GM18520 (cell line): ENCODE measurements around the gene GARIN5B.
A peak's percentile ranks its signal among the peaks of the same experiment; 100 is the strongest.

Experiments used
- ATAC-seq: cut with Tn5 transposase; IDR thresholded peaks from one replicate; pipeline ENCODE4 v1.9.1; 2021; ENCODE audit not compliant: unreplicated experiment

GARIN5B gene

GRCh38 chr19:55389386-55390317, 26.6 kb upstream of the GARIN5B start:
- ATAC-seq: no peak

DNA sequence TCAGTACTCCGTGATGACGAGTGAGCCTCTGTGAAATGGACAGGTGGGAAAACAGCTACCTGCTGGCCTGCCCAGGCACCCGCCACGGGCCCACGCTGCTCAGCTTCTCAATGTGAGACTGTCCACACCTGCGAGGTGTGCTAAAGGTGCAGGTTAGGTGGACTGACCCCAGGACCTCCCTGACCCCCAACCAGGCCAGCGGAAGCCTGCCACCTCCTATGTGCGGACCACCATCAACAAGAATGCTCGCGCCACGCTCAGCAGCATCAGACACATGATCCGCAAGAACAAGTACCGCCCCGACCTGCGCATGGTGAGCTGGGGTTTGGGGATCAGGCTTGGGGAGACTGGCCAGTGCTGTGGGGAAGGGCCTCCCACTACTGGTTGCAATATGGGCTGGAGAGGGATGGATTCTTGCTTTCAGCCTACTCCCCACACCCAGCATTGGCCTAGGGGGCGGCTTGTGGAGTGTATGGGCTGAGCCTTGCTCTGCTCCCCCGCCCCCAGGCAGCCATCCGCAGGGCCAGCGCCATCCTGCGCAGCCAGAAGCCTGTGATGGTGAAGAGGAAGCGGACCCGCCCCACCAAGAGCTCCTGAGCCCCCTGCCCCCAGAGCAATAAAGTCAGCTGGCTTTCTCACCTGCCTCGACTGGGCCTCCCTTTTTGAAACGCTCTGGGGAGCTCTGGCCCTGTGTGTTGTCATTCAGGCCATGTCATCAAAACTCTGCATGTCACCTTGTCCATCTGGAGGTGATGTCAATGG, 24.9 kb upstream of the GARIN5B start:
- ATAC-seq: no peak

- no peak for ATAC-seq
Measured at GRCh38 chr19:55386493-55386971, 23.5 kb upstream of the GARIN5B start.

DNA sequence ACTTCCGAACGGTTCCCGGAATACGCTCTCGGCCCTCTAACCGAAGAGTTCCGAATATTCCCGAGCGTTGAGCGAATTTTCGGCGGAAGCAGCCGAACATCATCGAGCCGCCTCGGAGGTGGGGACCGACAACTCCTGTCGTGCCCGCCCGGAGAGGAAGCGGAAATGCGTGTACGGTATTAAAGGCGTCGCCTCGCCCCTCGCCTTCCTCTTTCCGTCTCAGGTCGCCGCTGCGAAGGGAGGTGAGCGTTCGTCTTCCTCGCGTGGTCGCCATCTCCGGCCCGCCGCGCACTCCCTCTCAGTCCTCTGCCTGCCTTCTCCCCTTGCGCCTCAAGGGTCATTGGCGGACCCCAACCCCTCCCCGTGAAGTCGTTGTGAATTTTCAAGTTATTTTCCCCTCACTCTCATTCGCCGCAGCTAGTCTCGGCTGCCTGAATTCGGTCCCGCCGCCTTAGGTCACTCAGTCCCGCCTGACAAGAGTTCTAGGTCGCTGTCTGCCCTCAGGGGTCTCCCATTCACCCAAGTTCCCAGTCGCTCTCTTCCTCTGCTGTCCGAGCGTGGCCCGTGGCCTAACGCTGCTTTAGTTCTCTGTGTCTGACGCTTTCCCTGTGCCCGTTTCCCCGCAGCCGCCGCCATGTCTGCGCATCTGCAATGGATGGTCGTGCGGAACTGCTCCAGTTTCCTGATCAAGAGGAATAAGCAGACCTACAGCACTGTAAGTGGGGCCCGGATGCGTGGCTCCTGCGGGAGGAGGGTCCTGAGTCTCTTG, 22.8 kb upstream of the GARIN5B start, which contains the start of gene RPL28:
TSS of gene RPL28 (plus strand) at position 209 of the 769 bp plus-strand sequence. CDS start at position 635, 426 bp downstream.
- peak; percentile 71 for ATAC-seq

- peak; percentile 45 for ATAC-seq
Measured at GRCh38 chr19:55384920-55385723, 22.1 kb upstream of the GARIN5B start.

GRCh38 chr19:55384131-55384919, 21.3 kb upstream of the GARIN5B start, which contains the start of gene TMEM238:
TMEM238 (minus strand) TSS chr19:55384292; CDS start chr19:55384259, 33 bp downstream.
- ATAC-seq: no peak

DNA sequence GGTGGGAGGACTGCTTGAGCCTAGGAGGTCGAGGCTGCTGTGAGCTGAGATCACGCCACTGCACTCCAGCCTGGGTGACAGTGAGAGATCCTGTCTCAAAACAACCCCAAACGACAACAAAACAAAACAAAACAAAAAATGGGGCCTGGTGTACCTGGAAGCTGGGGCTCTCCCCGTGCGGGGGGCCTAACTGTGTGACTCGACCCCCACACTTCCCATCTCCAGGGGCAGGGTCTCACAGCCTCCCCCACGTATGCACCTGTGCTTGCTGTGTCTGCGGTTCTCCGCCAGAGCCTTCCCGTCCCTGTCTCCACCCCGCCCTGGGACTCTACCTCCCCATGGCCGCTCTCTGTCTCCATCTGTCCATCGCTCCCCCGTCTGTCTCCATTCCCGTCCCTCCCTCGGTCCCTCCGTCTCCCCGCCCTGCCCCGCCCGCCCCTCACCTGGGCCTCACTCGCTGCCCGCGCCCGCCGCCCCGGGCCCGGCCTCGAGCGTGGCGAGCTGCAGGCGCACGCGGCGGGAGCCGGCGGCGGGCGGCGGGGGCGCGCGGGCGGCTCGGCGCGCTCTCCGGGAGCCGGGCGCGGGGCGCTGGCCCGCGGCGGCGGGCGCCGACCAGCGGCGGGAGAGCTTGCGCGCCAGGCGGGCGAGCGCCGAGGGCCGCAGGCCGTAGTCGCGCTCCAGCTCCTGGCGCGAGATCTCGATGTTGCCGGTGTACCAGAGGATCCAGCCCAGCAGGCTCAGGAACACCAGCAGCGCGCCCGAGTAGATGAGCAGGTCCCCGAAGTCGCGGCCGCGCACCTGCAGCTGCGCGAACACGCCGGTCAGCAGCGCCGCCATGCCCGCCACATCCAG, 20.4 kb upstream of the GARIN5B start:
- ATAC-seq: no peak

- no peak for ATAC-seq
Measured at GRCh38 chr19:55382522-55383054, 19.5 kb upstream of the GARIN5B start.

- ATAC-seq: no peak
Measured at GRCh38 chr19:55382013-55382412, 19.0 kb upstream of the GARIN5B start.

DNA sequence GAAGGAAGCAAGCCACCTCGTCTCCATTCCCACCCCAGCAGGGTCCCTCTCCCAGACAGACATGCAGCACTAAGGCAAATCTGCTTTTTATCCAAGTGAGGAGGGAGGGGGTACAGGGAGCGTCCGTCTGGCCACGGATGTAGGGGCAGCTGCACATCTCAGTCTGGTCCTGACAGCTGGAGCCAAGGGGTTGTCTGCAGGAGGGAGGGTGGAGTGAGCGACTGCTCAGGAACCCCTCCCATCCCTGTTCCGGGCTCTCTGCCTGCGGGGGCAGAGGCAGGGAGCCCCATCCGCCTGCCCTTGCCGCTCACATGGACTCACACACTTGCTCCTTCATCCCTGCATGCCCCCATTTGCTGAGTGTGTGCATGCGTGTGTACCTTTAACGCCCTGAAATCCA, 16.1 kb upstream of the GARIN5B start:
- no peak for ATAC-seq

GRCh38 chr19:55377356-55378131, 14.5 kb upstream of the GARIN5B start:
- no peak for ATAC-seq

DNA sequence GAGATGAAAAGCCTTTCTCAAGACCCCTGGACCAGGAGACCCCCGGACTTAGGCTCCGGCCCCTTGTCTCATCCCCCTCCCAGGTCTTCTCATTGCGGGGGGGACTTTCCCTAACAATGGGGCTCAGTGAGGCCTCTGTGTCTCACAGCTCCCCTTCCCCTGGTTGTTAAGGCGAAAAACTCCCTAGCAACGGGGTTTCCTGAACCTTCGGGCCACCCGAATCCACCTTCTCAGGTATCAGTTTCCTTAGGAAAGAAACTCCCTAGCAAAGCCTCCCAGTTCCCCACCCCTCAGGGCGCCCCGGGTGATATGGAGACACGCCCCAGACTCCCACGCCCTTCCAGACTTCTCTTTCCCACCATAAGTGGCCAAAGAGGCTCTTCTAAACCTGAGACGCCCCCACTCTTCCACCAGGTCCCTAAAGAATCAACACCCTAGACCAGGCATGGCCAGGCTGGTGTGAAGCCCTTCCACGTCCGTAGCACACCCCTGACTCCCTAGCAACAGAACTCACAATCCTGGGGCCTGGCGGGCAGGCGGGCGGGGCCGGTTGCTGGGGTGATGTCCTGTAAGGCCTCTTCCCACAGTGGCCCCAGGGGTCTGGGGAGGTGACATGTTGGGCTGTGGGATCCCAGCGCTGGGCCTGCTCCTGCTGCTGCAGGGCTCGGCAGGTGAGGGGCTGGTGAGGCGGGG, 13.3 kb upstream of the GARIN5B start, which contains the start of gene TMEM190:
TSS of gene TMEM190 (plus strand) at position 586 of the 693 bp plus-strand sequence. CDS start at position 614, 28 bp downstream.
- ATAC-seq: no peak

- ATAC-seq: no peak
Measured at GRCh38 chr19:55373993-55374757, 11.1 kb upstream of the GARIN5B start.

DNA sequence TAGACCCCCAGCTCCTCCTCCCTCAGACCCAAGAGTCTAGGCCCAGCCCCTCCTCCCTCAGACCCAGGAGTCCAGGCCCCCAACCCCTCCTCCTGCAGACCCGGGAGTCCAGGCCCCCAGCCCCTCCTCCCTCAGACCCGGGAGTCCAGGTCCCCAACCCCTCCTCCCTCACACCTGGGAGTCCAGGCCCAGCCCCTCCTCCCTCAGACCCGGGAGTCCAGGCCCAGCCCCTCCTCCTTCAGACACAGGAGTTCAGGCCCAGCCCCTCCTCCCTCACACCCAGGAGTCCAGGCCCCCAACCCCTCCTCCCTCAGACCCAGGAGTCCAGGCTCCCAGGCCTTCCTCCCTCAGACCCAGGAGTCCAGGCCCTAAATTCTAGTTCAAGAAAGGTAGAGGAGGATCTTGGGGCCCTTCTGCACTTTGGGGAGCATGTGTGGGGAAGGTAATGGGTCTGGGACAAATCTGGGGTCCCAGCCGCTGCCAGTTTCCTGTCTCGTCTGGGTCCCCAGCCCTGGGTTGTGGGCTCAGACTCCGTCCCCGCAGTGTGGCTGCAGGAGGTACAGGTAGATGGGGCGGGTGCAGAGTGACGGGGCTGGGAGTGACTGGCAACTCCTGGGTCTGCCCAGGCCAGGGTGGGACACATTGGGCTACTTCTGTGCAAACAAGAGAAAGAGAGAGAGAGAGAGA, 10.4 kb upstream of the GARIN5B start:
- ATAC-seq: no peak
